GM12875 (cell line): Measurements from ENCODE around the gene DIP2B.

Source experiments
- H3K4me3 ChIP-seq: one replicate; pipeline ENCODE4 v1.5.1; 2011; ENCODE audit warnings: low read depth, low read length, control low read depth
- TF ChIP-seq, protein P1 (sequence below): IDR thresholded peaks from 2 replicates; pipeline ENCODE4 v1.5.1; 2011; ENCODE audit warnings: low read depth, mild to moderate bottlenecking, control low read depth, inconsistent platforms, low read length, moderate library complexity, borderline replicate concordance; ENCODE audit not compliant: insufficient read depth

DIP2B gene

DNA sequence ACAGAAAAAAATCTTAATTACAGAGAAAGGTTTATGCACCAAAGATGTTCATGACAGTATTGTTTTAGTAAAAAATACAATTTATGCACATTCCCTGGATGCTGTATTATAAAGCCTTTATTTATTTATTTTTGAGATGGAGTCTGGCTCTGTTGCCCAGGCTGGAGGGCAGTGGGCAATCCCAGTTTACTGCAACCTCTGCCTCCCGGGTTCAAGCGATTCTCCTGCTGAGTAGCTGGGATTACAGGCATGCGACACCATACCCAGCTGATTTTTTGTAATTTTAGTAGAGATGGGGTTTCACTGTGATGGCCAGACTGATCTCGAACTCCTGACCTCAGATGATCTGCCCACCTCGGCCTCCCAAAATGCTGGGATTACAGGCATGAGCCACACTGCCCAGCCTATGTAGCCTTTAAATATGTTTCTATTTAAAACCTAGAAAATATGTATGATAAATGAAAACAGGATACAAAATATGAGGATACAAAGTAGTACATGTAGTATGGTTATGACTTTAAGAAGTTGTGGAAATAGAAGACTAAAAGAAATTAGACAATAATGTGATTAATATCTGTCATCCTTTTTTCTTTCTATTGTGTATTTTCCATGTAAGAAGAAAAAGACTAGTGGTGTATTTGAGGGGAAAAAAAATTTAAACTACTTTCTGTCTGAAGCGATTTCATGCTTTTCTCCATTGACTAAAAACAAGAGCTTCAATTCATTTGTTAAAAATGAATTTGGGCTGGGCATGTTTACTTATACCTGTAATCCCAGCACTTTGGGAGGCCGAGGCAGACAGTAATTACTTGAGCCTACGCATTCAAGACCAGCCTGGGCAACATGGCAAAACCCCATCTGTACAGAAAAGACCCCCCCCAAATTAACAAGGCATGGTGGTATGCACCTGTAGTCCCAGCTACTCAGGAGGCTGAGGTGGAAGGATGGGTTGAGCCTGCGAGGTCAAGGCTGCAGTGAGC is 272.3 kb downstream of the DIP2B start:
- TF ChIP-seq, protein P1, sequence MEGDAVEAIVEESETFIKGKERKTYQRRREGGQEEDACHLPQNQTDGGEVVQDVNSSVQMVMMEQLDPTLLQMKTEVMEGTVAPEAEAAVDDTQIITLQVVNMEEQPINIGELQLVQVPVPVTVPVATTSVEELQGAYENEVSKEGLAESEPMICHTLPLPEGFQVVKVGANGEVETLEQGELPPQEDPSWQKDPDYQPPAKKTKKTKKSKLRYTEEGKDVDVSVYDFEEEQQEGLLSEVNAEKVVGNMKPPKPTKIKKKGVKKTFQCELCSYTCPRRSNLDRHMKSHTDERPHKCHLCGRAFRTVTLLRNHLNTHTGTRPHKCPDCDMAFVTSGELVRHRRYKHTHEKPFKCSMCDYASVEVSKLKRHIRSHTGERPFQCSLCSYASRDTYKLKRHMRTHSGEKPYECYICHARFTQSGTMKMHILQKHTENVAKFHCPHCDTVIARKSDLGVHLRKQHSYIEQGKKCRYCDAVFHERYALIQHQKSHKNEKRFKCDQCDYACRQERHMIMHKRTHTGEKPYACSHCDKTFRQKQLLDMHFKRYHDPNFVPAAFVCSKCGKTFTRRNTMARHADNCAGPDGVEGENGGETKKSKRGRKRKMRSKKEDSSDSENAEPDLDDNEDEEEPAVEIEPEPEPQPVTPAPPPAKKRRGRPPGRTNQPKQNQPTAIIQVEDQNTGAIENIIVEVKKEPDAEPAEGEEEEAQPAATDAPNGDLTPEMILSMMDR, result no peak
- no peak overlapping the region for H3K4me3 ChIP-seq

GRCh38 chr12:50778663-50779590 is 274.1 kb downstream of the DIP2B start:
- TF ChIP-seq, protein P1, result no peak
- no peak overlapping the region for H3K4me3 ChIP-seq

DNA sequence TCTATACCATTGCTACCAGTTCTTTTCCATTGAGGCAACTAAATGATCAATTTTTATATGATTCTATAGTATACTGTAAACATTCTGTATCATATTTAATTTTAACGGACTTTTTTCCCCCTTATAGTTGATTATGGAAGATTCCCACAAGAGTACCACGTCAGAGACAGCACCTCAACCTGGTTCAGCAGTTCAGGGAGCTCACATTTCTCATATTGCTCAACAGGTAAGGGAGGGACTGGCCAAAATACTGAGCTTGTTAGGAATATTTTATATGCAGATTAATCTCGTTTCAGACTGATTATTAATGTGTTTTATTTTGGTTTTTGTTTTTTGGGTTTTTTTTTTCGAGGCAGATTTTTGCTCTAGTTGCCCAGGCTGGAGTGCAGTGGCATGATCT is 275.2 kb downstream of the DIP2B start:
- H3K4me3 ChIP-seq, result no peak overlapping the region
- TF ChIP-seq, protein P1, result no peak

GRCh38 chr12:50784501-50784900 is 279.7 kb downstream of the DIP2B start:
- TF ChIP-seq, protein P1, result no peak
- H3K4me3 ChIP-seq, result no peak overlapping the region

DNA sequence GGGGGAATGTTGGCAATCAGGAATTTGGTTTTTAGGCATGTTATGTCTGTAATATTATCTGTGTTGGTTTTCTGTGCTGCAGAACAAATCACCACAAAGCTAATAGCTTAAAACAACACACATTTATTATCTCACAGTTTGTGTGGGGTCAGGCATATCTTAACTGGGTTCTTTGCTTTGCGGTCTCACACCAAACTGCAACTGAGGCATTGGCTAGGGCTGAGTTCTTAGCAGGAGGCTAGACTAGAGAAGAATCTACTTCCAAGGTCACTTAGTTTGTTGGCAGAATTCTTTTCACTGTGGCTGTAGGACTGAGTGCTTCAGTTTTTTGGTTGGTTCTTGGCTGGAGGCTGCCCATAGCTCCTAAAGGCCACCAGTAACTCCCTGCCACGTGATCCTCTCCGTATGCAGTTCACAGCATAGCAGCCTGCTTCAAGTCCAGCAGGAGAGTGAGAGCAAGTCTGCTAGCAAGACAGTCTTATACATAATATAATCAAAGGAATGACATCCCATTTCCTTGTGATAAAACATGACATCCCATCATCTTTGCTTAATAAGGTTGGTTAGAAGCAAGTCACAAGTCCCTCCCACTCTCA is 280.7 kb downstream of the DIP2B start:
- H3K4me3 ChIP-seq, result no peak overlapping the region
- TF ChIP-seq, protein P1, result no peak

- H3K4me3 ChIP-seq, result no peak overlapping the region
- TF ChIP-seq, protein P1, result no peak
Observed at GRCh38 chr12:50786498-50787231, 281.9 kb downstream of the DIP2B start.
